Esophagus squamous epithelium (tissue), 5 donors: ENCODE measurements around the gene DDR2. TPM values are rescaled to one million over a fixed set of nuclear protein-coding genes. Genes with fewer than 3 reads are reported as not detected.

Source experiments
- DNase-seq: peaks from one replicate; lab custom pipeline; 2025; lab: John Stamatoyannopoulos, UW
- H3K27ac ChIP-seq, 4 donors: fragments of 200-600 bp; sonication (generic); one replicate each; pipeline ENCODE4 v1.5.1; 2016 to 2019; ENCODE audit warnings: mild to moderate bottlenecking in 1 of 4
- H3K27me3 ChIP-seq, 4 donors: fragments of 200-600 bp; sonication (generic); 1 replicate in 3 of 4; 2 replicates in 1 of 4; pipeline versions ENCODE4 v1.5.1 to v1.6.0; 2017 to 2021; ENCODE audit warnings: antibody characterized with exemption in 1 of 4
- H3K36me3 ChIP-seq, 3 donors: fragments of 200-600 bp; sonication (generic); one replicate each; pipeline ENCODE4 v1.5.1; 2016 to 2019
- H3K4me1 ChIP-seq, 3 donors: fragments of 200-600 bp; sonication (generic); one replicate each; pipeline ENCODE4 v1.5.1; 2017 to 2019
- H3K4me3 ChIP-seq, 4 donors: fragments of 200-600 bp; sonication (generic); 1 replicate in 3 of 4; 2 replicates in 1 of 4; pipeline ENCODE4 v1.5.1; 2016 to 2019; ENCODE audit warnings: mild to moderate bottlenecking in 2 of 4, moderate library complexity in 1 of 4
- H3K9me3 ChIP-seq, 3 donors: fragments of 200-600 bp; sonication (generic); one replicate each; pipeline ENCODE4 v1.5.1; 2016 to 2019
- CTCF ChIP-seq, 6 experiments: fragments of 450-650 bp in 4 of 6; fragments of 200-600 bp in 2 of 6; sonication (generic) in 2 of 6; IDR thresholded peaks; one replicate each; pipeline ENCODE4 v1.5.1; 2016 to 2019; ENCODE audit warnings: antibody characterized with exemption in 6 of 6, mild to moderate bottlenecking in 4 of 6, moderate library complexity in 4 of 6
- POLR2A ChIP-seq, 4 donors: fragments of 450-650 bp; IDR thresholded peaks; one replicate each; pipeline ENCODE4 v1.6.1; 2017; ENCODE audit warnings: antibody characterized with exemption in 4 of 4, mild to moderate bottlenecking in 4 of 4, moderate library complexity in 3 of 4
- WGBS, 2 donors: methylation state at CpG; one replicate each; pipeline ENCODE4 v1.1.5; 2018; 5-methylcytosine and 5-hydroxymethylcytosine counted together
- intact Hi-C: fragments of 100-400 bp; cut with DNase I; formaldehyde crosslinking; loops from one replicate; pipeline ENCODE4 v1.15.0; 2022
- total RNA-seq, 4 donors: library from RNA; depleted of rRNA; stranded (reverse); fragments of >200 nt; gene quantifications; one replicate each; pipeline ENCODE4 v1.1.0, GENCODE V29; 2016
- donor health status: DM: yes; HTN: yes; CAD: no.

DDR2 gene
- total RNA-seq, 4 donors from 2014 or later, result 1.5 to 88.1 (median 15.9) TPM

GRCh38 chr1:162717548-162718184 lies 85.4 kb downstream of the DDR2 start:
- H3K9me3 ChIP-seq, result no peaks in the 10 kb centered on the region
- H3K4me1 ChIP-seq, result peaks cover 0 to 18% (median 0%) of the 10 kb centered on the region in 3 donors
- WGBS, 2 donors, result 81 to 89% methylated on average over 1 of the region's 1 CpG
- no peak overlapping the region for H3K4me3 ChIP-seq
- no peaks in the 10 kb centered on the region for H3K27me3 ChIP-seq
- no peaks in the 10 kb centered on the region for H3K36me3 ChIP-seq
- intact Hi-C loops, result no loop called here
- TF ChIP-seq CTCF (IDR thresholded peaks at IDR 0.05), result no peak
- TF ChIP-seq POLR2A (IDR thresholded peaks at IDR 0.05), result no peak
- H3K27ac ChIP-seq, result no peak overlapping the region
- no peak for DNase-seq

- WGBS, 2 donors, result 14 to 25% methylated on average over 1 of the region's 1 CpG
- Histone ChIP-seq H3K36me3 (no peaks in the 10 kb centered on the region), H3K9me3 (no peaks in the 10 kb centered on the region), H3K27ac (no peak overlapping the region), H3K4me3 (no peak overlapping the region), H3K4me1 (peaks cover 0 to 17% (median 0%) of the 10 kb centered on the region in 3 donors), H3K27me3 (no peaks in the 10 kb centered on the region)
- intact Hi-C loops, result no loop called here
- no peak for TF ChIP-seq POLR2A (IDR thresholded peaks at IDR 0.05)
- no peak for TF ChIP-seq CTCF (IDR thresholded peaks at IDR 0.05)
- no peak for DNase-seq
Observed at GRCh38 chr1:162719678-162720077, 87.4 kb downstream of the DDR2 start.

GRCh38 chr1:162720996-162721395 lies 88.7 kb downstream of the DDR2 start:
- Histone ChIP-seq H3K9me3 (no peaks in the 10 kb centered on the region), H3K27ac (no peak overlapping the region), H3K4me3 (no peak overlapping the region), H3K36me3 (no peaks in the 10 kb centered on the region), H3K27me3 (no peaks in the 10 kb centered on the region), H3K4me1 (peaks cover 0 to 17% (median 0%) of the 10 kb centered on the region in 3 donors)
- intact Hi-C loops, result no loop called here
- no peak for TF ChIP-seq CTCF (IDR thresholded peaks at IDR 0.05)
- no peak for TF ChIP-seq POLR2A (IDR thresholded peaks at IDR 0.05)
- 80 to 88% methylated on average over 1 of the region's 1 CpG for WGBS, 2 donors
- DNase-seq, result no peak

GRCh38 chr1:162721471-162721870 lies 89.2 kb downstream of the DDR2 start:
- H3K27ac ChIP-seq, result no peak overlapping the region
- no peaks in the 10 kb centered on the region for H3K36me3 ChIP-seq
- H3K4me3 ChIP-seq, result no peak overlapping the region
- DNase-seq, result no peak
- H3K4me1 ChIP-seq, result peaks cover 0 to 13% (median 0%) of the 10 kb centered on the region in 3 donors
- no peak for TF ChIP-seq POLR2A (IDR thresholded peaks at IDR 0.05)
- no peak for TF ChIP-seq CTCF (IDR thresholded peaks at IDR 0.05)
- intact Hi-C loops, result no loop called here
- H3K9me3 ChIP-seq, result no peaks in the 10 kb centered on the region
- H3K27me3 ChIP-seq, result no peaks in the 10 kb centered on the region

- no peak for DNase-seq
- Histone ChIP-seq H3K27me3 (no peaks in the 10 kb centered on the region), H3K9me3 (no peaks in the 10 kb centered on the region), H3K4me3 (no peak overlapping the region), H3K4me1 (peaks cover 0 to 11% (median 0%) of the 10 kb centered on the region in 3 donors), H3K36me3 (no peaks in the 10 kb centered on the region), H3K27ac (peak overlapping the region in 1 of 4 donors; percentile 6)
- TF ChIP-seq POLR2A (IDR thresholded peaks at IDR 0.05) (no peak), CTCF (IDR thresholded peaks at IDR 0.05) (no peak)
- 75 to 84% methylated on average over 3 of the region's 3 CpGs for WGBS, 2 donors
- intact Hi-C loops, result no loop called here
Observed at GRCh38 chr1:162722036-162722435, 89.8 kb downstream of the DDR2 start.
